ES-I3 (cell line): Measurements from ENCODE around the gene UGT1A4.

ENCODE experiments used
- H3K36me3 ChIP-seq: 2 replicates; pipeline ENCODE4 v1.6.1; 2013; ENCODE audit warnings: mild to moderate bottlenecking, low read length, control low read depth, moderate library complexity; ENCODE audit not compliant: insufficient read depth
- H3K4me1 ChIP-seq: 2 replicates; pipeline ENCODE4 v1.6.1; 2013; ENCODE audit warnings: mild to moderate bottlenecking, control low read depth, low read length; ENCODE audit not compliant: insufficient read depth
- H3K9ac ChIP-seq: 2 replicates; pipeline ENCODE4 v1.6.1; 2013; ENCODE audit warnings: low read depth, mild to moderate bottlenecking, low read length, moderate library complexity
- H3K9me3 ChIP-seq: 2 replicates; pipeline ENCODE4 v1.6.1; 2013; ENCODE audit warnings: mild to moderate bottlenecking, low read length, moderate library complexity; ENCODE audit not compliant: control insufficient read depth, insufficient read depth

Gene UGT1A4

DNA sequence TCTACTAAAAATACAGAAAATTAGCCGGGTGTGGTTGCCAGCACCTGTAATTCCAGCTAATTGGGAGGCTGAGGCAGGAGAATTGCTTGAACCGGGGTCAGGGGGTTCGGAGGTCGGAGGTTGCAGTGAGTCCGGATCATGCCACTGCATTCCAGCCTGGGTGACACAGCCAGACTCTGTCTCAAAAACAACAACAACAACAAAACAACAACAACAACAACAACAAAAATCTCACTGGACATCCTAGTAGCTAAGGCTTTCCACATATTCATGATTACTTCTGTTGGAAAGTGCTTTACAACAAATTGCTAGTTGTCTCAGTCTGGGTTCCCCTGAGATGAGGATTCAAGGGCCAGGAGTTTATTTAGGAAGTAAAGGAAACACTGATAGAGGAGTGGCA, 55.3 kb downstream of the UGT1A4 start:
- Histone ChIP-seq H3K9me3 (no peaks in the 10 kb centered on the region), H3K9ac (no peak overlapping the region), H3K4me1 (no peaks in the 10 kb centered on the region), H3K36me3 (no peaks in the 10 kb centered on the region; the same call in 1 of the 2 replicates)

DNA sequence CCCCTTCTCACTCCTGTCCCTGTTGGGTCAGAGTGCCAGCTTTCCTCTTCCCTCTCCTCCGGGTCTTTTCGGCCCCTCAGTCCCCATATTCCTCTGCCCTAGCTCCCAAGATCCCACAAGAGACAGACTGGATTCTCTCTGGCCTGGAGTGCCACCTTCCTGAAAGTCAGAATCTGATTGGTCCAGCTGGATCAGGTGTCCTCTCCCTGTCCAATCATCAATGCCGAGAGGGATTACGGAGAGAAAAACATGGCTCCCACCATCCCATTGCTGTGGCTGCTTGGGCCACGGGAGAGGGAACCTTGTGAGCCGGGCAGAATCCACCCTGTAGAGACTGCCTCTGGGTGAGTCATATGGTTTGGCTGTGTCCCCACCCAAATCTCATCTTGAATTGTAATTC, 56.9 kb downstream of the UGT1A4 start:
- no peaks in the 10 kb centered on the region for H3K4me1 ChIP-seq
- H3K9ac ChIP-seq = no peak overlapping the region

DNA sequence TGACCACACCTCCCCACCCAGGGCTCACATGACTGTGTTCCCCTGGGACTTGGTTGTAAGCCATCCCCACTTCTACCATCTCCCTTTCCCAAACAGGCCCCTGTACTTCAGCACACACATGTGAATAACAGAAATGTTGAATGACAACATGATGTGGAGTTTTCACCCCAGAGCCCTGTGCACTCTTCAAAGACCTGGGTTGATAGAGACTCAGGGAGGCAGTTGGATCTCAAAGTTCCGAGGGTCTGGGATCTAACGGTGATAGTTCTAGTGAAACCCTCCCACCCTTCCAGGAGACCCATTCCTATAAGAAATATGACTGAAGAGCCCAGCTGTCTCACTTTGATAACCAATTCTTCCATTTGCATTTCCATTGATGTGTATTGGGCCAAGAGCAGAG, 59.5 kb downstream of the UGT1A4 start, which contains the start of gene MROH2A:
Gene MROH2A (plus strand): TSS at position 301 of the 400 bp plus-strand sequence. CDS start 1,029 bp downstream, outside the sequence.
- Histone ChIP-seq H3K36me3 (no peaks in the 10 kb centered on the region; the same call in 1 of the 2 replicates), H3K9ac (no peak within 1 kb of the TSS), H3K4me1 (no peaks in the 10 kb centered on the region), H3K9me3 (peaks cover 2% of the 10 kb centered on the region; the same call in 1 of the 2 replicates)

More for the DNA sequence above, 56.9 kb downstream of the UGT1A4 start:
- no peaks in the 10 kb centered on the region; the same call in 1 of the 2 replicates for H3K36me3 ChIP-seq
- H3K9me3 ChIP-seq = peaks cover 2% of the 10 kb centered on the region; the same call in 1 of the 2 replicates

DNA sequence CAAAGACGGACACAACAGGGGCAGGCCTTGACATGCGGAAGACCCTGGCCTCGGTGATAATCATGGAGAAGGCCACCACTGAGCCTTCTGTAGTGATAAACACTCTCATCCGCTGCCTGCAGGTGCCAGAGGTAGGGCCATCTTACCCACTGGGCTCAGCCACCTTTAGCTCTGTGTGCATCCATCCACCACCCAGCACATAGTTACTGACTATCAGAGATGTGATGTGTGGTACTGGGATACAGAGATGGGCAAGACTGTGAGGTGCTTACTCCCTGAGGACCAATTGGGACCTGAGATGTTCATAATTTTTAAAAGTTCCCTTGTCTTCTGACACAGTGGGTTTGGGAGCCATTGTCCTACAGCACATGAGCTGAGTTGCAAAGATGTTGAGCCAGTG, 61.2 kb downstream of the UGT1A4 start:
- Histone ChIP-seq H3K9me3 (peaks cover 2% of the 10 kb centered on the region; the same call in 1 of the 2 replicates), H3K9ac (no peak overlapping the region), H3K36me3 (no peaks in the 10 kb centered on the region; the same call in 1 of the 2 replicates), H3K4me1 (no peaks in the 10 kb centered on the region)

DNA sequence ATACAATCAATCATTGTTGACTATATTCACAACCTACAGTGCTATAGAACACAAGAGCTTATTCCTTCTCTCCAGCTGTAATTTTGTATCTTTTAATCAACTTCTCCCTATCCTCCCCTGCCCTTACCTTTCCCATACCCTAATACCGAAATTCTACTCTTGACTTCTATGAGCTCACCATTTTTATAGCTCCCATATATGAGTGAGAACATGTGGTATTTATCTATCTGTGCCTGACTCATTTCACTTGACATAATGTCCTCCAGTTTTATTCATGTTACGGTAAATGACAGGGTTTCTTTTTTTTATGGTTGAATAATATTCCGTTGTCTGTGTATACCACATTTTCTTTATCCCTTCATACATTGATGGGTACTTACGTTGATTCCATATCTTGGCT, 62.2 kb downstream of the UGT1A4 start:
- H3K9ac ChIP-seq = no peak overlapping the region
- peaks cover 2% of the 10 kb centered on the region; the same call in 1 of the 2 replicates for H3K9me3 ChIP-seq
- no peaks in the 10 kb centered on the region for H3K4me1 ChIP-seq
- no peaks in the 10 kb centered on the region; the same call in 1 of the 2 replicates for H3K36me3 ChIP-seq

DNA sequence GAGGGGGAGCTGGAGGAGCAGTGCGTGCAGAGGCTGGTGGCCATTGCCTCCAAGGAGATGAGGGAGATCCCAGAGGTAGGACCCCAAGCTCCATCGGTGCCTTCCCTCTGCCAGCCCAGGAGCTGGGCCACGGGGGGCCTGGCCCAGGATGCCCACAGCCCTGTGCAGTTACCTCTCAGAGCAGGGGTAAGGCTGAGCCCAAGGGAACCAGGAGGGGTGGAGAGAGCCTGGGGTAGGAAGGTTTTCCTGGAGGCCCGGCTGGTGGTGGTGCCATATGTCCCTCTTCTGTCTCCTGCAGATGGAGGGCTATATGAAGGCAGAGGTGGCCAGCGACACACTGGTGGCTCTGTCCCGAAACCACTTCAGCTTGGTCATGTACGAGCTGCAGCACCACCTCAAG, 71.0 kb downstream of the UGT1A4 start:
- H3K4me1 ChIP-seq = no peaks in the 10 kb centered on the region
- no peaks in the 10 kb centered on the region for H3K36me3 ChIP-seq
- no peaks in the 10 kb centered on the region for H3K9me3 ChIP-seq
- H3K9ac ChIP-seq = no peak overlapping the region

DNA sequence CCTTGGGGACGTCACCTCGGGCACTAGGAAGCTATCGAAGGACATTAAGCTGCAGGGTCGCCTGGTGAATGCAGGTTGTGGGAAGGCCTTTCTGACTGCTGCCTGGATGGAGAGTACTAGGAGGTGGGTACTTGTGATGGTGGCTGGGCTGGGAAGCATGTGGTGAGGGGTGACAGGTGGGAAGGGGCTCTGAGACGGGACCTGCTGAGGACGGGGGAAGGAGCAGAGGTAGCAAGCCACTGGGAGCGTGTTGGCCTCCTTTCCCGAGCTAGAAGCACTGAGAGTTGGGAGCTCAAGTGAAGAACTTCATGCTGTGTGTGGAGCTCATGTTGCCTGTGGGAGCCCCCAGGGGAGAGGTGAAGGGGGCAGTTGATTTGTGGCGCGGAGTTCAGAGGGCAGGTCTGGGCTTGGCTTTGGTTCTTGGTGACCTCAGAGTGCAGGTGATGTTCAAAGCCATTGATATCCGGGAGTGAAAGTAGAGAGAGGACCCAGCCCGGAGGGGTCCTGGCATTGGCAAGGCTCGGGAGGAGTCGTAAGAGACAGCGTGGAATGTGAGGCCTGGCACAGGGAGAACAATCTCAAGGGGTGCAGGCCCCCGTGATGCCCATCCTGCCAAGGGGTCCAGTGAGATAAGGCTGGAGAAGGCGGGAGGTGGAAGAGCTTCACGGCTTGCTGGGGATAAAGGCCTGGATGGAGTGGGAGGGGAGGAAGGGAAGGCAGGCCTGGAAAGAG, 72.8 kb downstream of the UGT1A4 start:
- H3K4me1 ChIP-seq = no peaks in the 10 kb centered on the region
- no peak overlapping the region for H3K9ac ChIP-seq
- no peaks in the 10 kb centered on the region for H3K36me3 ChIP-seq
- no peaks in the 10 kb centered on the region for H3K9me3 ChIP-seq

DNA sequence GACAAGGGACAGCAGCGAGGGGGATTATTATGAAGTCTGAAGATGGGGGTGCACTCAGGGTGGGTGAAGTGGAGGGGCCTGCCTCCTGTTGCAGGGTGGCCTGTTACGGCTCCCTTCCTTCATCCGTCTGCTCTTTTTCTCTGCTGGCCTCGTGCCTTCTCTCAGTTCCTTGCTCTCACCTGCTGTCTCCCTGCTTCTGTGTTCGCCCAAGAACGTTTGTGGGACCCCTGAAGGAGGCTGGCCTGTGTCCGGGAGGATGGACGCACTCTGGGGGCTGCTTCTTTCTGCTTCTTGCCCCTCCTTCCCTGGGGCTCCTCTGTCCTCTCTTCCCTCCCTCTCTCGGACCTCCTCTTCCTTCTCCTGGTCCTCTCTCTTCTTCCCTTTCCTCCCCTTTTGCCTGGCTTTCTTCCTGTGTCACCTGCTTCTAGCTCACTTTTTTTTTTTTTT, 73.4 kb downstream of the UGT1A4 start:
- Histone ChIP-seq H3K9me3 (no peaks in the 10 kb centered on the region), H3K4me1 (no peaks in the 10 kb centered on the region), H3K9ac (no peak overlapping the region), H3K36me3 (no peaks in the 10 kb centered on the region)

DNA sequence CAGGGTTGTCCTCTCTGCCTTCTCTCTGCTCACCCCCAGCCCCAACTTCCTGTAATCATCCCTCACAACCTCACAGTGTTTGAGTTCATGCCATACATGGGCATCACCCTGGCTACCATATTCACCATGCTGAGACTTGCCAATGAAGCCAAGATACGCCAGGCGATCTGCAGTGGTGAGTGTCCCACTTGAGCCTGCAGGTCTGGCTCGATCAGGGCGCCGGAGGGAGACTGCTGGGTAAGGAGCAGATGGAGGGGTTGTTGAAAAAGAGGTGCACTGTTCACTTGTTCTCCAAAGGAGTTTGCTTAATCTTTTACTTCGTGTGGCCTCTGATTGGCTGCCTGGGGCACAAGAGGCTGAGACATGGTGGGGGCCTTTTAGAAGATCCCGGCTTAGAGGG, 74.2 kb downstream of the UGT1A4 start:
- Histone ChIP-seq H3K4me1 (no peaks in the 10 kb centered on the region), H3K9me3 (no peaks in the 10 kb centered on the region), H3K9ac (no peak overlapping the region), H3K36me3 (no peaks in the 10 kb centered on the region)

DNA sequence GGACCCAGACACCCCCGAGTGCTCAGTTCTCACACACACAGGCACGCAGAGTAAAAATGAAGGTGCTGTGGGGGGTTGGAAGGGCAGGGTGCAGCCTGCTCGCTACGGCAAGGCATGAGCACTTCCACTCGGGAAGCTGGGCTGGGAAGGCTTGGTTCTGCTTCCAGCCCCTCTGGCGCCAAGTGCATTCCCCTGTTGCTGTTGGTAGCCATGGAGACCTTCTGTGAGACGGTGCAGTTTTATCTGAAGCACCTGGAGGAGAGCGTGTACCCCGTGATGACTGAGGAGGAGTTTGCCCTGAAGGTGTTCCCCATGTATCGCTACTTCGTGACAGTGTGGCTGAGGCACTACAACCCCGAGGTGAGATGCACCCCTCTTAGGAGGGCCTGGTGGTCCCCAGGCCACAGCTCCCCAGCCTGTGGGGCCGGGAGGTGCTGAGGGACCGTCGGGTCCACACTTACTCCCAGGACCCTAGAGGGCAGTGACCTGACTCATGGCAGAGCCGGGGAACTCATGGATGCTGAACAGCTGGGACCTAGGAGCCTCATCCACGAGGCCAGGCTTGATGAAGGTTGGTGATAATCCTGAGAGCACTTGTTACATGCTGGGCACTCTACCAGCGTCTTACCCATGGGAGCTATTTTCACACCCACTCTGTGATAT, 75.1 kb downstream of the UGT1A4 start:
- no peaks in the 10 kb centered on the region for H3K36me3 ChIP-seq
- H3K9ac ChIP-seq = no peak overlapping the region
- H3K4me1 ChIP-seq = no peaks in the 10 kb centered on the region
- no peaks in the 10 kb centered on the region for H3K9me3 ChIP-seq

DNA sequence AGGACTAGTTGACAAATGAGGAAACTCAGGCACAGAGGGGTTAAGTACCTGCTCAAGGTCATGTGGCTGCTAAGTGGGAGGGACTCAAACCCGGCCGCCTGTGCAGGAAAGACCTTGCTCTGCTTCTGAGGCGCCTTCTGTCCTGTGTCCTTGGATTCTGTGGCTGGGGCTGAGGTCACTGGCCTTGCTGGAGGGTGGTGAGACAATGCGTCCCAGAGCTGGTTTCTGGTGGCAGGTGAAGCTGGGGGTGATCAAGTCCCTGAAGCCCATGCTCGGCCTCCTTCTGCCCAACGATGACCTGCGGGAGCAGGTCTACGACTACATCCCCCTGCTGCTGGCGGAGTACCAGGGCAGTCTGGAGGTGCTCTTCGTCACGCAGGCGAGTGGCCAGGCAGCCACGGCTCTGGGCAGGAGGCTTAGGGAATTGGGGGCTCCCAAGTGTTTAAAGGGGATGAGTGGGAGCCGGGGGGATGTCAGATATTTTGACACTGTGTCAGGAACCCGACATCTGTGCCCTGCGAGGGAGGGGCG, 75.7 kb downstream of the UGT1A4 start:
- Histone ChIP-seq H3K36me3 (no peaks in the 10 kb centered on the region), H3K9me3 (no peaks in the 10 kb centered on the region), H3K9ac (no peak overlapping the region), H3K4me1 (no peaks in the 10 kb centered on the region)

DNA sequence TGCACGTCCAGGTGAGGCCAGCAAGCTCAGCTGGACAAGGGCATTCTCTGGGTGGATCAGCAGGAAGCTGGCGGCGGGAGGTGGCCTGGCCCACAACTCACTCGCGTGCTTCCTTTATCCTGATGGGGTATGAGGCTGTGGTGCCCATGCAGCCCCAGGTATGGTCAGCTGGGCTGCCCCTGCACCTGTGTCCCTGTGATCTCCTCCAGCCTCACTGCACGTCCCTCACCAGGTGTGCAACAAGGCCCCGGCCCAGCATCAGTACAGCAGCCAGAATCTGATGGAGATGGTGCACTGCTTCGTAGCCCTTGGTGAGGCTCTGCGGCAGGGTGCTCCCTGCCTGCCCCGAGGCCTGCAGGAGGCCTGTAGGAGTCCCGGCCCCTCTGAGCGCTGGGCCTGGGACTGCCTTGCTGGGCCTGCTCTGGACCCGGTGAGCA, 77.2 kb downstream of the UGT1A4 start:
- Histone ChIP-seq H3K9ac (no peak overlapping the region), H3K36me3 (no peaks in the 10 kb centered on the region), H3K9me3 (no peaks in the 10 kb centered on the region), H3K4me1 (no peaks in the 10 kb centered on the region)

DNA sequence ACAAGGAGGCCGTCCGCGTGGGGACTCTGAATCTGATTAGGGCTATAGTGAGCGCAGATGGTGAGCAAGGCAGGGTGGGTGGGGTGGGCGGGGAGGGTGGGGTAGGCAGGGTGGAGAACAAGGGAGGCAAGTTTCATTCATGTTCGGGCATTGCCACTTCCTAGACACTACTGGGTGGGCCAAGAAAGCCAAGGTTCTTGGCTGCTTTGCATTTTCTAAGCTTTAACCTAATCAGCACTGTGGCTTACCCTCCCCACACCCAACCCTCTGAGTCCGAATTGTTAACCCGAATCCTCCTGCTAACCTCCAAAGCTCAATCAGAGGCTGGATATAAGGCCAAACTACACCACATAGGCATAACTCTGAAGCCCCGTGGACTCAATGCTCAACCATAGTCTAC, 77.7 kb downstream of the UGT1A4 start:
- Histone ChIP-seq H3K9me3 (no peaks in the 10 kb centered on the region), H3K4me1 (no peaks in the 10 kb centered on the region), H3K36me3 (no peaks in the 10 kb centered on the region), H3K9ac (no peak overlapping the region)

DNA sequence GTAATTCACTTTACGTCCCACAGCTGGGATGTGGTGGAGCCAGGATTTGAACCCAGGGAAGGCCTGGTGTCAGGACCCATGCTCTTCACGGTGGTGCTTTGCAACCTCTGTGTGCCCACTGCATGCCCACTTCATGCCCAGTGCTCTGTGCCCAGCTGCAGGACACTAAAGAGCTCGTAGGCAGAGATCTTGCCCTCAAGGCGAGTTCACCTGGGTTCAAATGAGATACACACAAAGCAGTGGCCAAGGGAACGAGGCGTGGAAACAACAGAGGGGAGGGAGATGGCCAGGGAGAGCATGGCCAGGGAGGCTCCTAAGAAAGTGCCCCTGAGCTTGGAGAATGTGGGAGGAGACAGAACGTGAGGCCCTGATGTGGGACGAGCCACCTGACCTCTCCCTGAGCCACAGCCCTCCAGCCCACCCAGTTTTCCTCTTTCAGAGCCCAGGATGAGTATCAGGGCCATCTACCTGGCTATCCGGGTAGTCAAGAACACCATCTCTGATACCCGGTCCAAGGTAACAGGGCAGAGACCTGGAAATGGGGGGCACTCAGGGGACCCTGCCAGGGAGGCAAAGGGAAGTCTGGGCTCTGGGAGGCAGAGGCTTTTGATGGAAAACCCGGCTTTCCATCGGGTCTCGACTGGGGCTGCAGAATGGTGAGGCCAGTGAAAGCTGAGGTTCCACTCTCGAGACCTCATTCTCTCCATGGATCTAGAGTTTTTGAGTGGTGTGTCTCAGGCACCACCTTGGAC, 80.0 kb downstream of the UGT1A4 start:
- Histone ChIP-seq H3K36me3 (no peaks in the 10 kb centered on the region), H3K4me1 (no peaks in the 10 kb centered on the region), H3K9ac (no peak overlapping the region), H3K9me3 (no peaks in the 10 kb centered on the region)
